ENCODE measurements around the gene TTC19. TPM values are rescaled to one million over a fixed set of nuclear protein-coding genes. Genes with fewer than 3 reads are reported as not detected.
"Not testable (repeated sequence)": the region's sequence is repeated elsewhere in the genome, so short reads cannot be mapped to it uniquely, and the experiment has no call there.

The TTC19 gene
- total RNA-seq, 2 experiments from 2014 or later: 57.8 to 66.7 TPM

DNA sequence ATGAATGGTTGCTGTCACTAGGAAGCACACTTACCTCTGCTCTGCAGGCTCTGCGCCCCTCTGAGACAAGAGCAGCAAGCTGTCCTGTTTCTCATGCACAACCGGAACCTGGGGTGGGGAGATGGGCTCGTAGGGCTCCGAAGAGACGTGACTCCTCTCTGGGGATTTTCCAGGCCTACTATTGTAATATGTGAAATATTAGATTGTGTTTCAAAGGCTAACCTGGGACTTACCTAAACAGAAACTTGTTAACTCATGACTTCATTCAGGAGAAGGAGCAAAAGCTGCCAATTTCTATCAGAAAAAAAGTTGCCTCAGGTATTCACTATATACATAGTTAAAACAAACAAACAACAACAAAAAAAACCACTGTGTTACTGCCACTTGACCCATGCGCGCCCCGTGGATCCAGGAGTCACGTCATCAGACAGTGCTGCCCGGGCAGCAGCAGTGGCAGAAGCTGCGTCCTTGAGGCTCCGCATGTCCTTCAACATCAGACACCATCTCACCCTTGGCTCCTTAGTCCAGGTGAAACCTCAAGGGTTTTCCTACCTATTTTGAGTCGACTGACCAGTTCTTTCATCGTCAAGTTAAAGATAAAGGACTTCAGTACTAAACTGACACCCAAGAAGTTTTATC lies 49.3 kb downstream of the TTC19 start:
- Mint-ChIP-seq H3K27me3 (no peaks in the 10 kb centered on the region), H3K27ac (no peak overlapping the region), H3K36me3 (ENCODE audit: low read depth) (peaks cover 79% of the 10 kb centered on the region), H3K4me1 (ENCODE audit: low read depth) (peaks cover 18% of the 10 kb centered on the region), H3K4me3 (no peak overlapping the region), H3K9me3 (no peaks in the 10 kb centered on the region)
- Histone ChIP-seq H3K27me3 (ENCODE audit: control insufficient read depth in 1 of 2, insufficient read depth in 2 of 2, low read length in 2 of 2) (no peaks in the 10 kb centered on the region), H3K27ac (ENCODE audit: low read depth in 1 of 2, low read length in 2 of 2) (no peak overlapping the region), H3K36me3 (ENCODE audit: insufficient read depth, low read length) (peaks cover 65% of the 10 kb centered on the region), H3K9me3 (ENCODE audit: control insufficient read depth in 1 of 2, insufficient read depth in 1 of 2, low read length in 2 of 2) (no peaks in the 10 kb centered on the region), H3K4me1 (ENCODE audit: insufficient read depth, low read length) (no peaks in the 10 kb centered on the region), H3K4me3 (ENCODE audit: low read length) (no peak overlapping the region)
- ATAC-seq (ENCODE audit: poor library complexity) (no peak), DNase-seq (no peak)
- intact Hi-C loops (cut with DNase I, micrococcal nuclease): loop anchor here in 1 of 2 experiments (1.0 kb wide), 1 partner anchor 12 kb away; no protein-coding TSS in a partner anchor
- TF ChIP-seq, protein P1, sequence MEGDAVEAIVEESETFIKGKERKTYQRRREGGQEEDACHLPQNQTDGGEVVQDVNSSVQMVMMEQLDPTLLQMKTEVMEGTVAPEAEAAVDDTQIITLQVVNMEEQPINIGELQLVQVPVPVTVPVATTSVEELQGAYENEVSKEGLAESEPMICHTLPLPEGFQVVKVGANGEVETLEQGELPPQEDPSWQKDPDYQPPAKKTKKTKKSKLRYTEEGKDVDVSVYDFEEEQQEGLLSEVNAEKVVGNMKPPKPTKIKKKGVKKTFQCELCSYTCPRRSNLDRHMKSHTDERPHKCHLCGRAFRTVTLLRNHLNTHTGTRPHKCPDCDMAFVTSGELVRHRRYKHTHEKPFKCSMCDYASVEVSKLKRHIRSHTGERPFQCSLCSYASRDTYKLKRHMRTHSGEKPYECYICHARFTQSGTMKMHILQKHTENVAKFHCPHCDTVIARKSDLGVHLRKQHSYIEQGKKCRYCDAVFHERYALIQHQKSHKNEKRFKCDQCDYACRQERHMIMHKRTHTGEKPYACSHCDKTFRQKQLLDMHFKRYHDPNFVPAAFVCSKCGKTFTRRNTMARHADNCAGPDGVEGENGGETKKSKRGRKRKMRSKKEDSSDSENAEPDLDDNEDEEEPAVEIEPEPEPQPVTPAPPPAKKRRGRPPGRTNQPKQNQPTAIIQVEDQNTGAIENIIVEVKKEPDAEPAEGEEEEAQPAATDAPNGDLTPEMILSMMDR (IDR thresholded peaks at IDR 0.05): no peak
- ChIA-PET POLR2A (no interaction called here), CTCF (no interaction called here)

- no peaks in the 10 kb centered on the region for H3K27me3 ChIP-seq (ENCODE audit: control insufficient read depth in 1 of 2, insufficient read depth in 2 of 2, low read length in 2 of 2)
- Mint-ChIP-seq H3K36me3 (ENCODE audit: low read depth) (peaks cover 82% of the 10 kb centered on the region), H3K9me3 (no peaks in the 10 kb centered on the region), H3K4me1 (ENCODE audit: low read depth) (peaks cover 28% of the 10 kb centered on the region), H3K4me3 (no peak overlapping the region), H3K27ac (peak overlapping the region; percentile 24), H3K27me3 (no peaks in the 10 kb centered on the region)
- ATAC-seq (ENCODE audit: poor library complexity) (no peak), DNase-seq (no peak)
- H3K27ac ChIP-seq (ENCODE audit: low read depth in 1 of 2, low read length in 2 of 2): no peak overlapping the region
- TF ChIP-seq, protein P1 (IDR thresholded peaks at IDR 0.05): no peak
- no peaks in the 10 kb centered on the region for H3K9me3 ChIP-seq (ENCODE audit: control insufficient read depth in 1 of 2, insufficient read depth in 1 of 2, low read length in 2 of 2)
- H3K4me3 ChIP-seq (ENCODE audit: low read length): no peak overlapping the region
- CTCF ChIA-PET: no interaction called here
- H3K4me1 ChIP-seq (ENCODE audit: insufficient read depth, low read length): no peaks in the 10 kb centered on the region
- intact Hi-C loops (cut with DNase I, micrococcal nuclease): no loop called here
- POLR2A ChIA-PET: no interaction called here
- H3K36me3 ChIP-seq (ENCODE audit: insufficient read depth, low read length): peaks cover 61% of the 10 kb centered on the region
Measured at GRCh38 chr17:16050844-16051243, 51.2 kb downstream of the TTC19 start.

GRCh38 chr17:16052486-16052885 lies 52.9 kb downstream of the TTC19 start:
- Histone ChIP-seq H3K4me1 (ENCODE audit: insufficient read depth, low read length) (no peaks in the 10 kb centered on the region), H3K4me3 (ENCODE audit: low read length) (no peak overlapping the region), H3K27me3 (ENCODE audit: control insufficient read depth in 1 of 2, insufficient read depth in 2 of 2, low read length in 2 of 2) (no peaks in the 10 kb centered on the region), H3K36me3 (ENCODE audit: insufficient read depth, low read length) (peaks cover 61% of the 10 kb centered on the region), H3K27ac (ENCODE audit: low read depth in 1 of 2, low read length in 2 of 2) (no peak overlapping the region), H3K9me3 (ENCODE audit: control insufficient read depth in 1 of 2, insufficient read depth in 1 of 2, low read length in 2 of 2) (no peaks in the 10 kb centered on the region)
- Mint-ChIP-seq H3K9me3 (no peaks in the 10 kb centered on the region), H3K36me3 (ENCODE audit: low read depth) (peaks cover 81% of the 10 kb centered on the region), H3K27me3 (no peaks in the 10 kb centered on the region), H3K4me3 (no peak overlapping the region), H3K27ac (peak overlapping the region; percentile 61), H3K4me1 (ENCODE audit: low read depth) (peaks cover 28% of the 10 kb centered on the region)
- CTCF ChIA-PET: no interaction called here
- DNase-seq: no peak
- no peak for ATAC-seq (ENCODE audit: poor library complexity)
- POLR2A ChIA-PET: no interaction called here
- intact Hi-C loops (cut with DNase I, micrococcal nuclease): no loop called here
- TF ChIP-seq, protein P1 (IDR thresholded peaks at IDR 0.05): no peak

DNA sequence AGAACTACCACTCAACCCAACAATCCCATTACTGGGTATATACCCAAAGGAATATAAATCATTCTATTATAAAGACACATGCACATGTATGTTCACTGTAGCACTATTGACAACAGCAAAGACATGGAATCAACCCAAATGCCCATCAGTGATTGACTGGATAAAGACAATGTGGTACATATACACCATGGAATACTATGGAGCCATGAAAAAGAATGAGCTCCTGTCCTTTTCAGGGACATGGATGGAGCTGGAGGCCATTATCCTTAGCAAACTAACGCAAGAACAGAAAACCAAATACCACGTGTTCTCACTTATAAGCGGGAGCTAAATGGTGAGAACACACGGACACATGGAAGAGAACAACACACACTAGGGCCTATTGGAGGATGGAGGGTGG lies 55.5 kb downstream of the TTC19 start:
- ATAC-seq (ENCODE audit: poor library complexity); H3K27me3 ChIP-seq (ENCODE audit: control insufficient read depth in 1 of 2, insufficient read depth in 2 of 2, low read length in 2 of 2); H3K9me3 ChIP-seq (ENCODE audit: control insufficient read depth in 1 of 2, insufficient read depth in 1 of 2, low read length in 2 of 2); H3K4me1 ChIP-seq (ENCODE audit: insufficient read depth, low read length); H3K4me3 ChIP-seq (ENCODE audit: low read length); DNase-seq; intact Hi-C loops (cut with DNase I, micrococcal nuclease); H3K27ac ChIP-seq (ENCODE audit: low read depth in 1 of 2, low read length in 2 of 2); H3K4me3 Mint-ChIP-seq; H3K27me3 Mint-ChIP-seq; H3K9me3 Mint-ChIP-seq: not testable (repeated sequence)
- peaks cover 60% of the 10 kb centered on the region for H3K36me3 ChIP-seq (ENCODE audit: insufficient read depth, low read length)
- peaks cover 28% of the 10 kb centered on the region for H3K4me1 Mint-ChIP-seq (ENCODE audit: low read depth)
- POLR2A ChIA-PET: interaction anchor here (1.4 kb wide), 1 partner anchor 8 kb away, joined by 3 read pairs; no protein-coding TSS in a partner anchor
- peak overlapping the region; percentile 22 for H3K27ac Mint-ChIP-seq
- CTCF ChIA-PET: interaction anchor here (0.8 kb wide), 1 partner anchor 17 kb away, joined by 3 read pairs; no protein-coding TSS in a partner anchor
- H3K36me3 Mint-ChIP-seq (ENCODE audit: low read depth): peaks cover 87% of the 10 kb centered on the region

All from CD4-positive, alpha-beta T cell (primary cell).